IPS-20b (cell line): ENCODE data around the gene UGGT2.

Experiments
- H3K27ac ChIP-seq: one replicate; pipeline ENCODE4 v1.5.1; 2013; ENCODE audit warnings: low read length
- H3K27me3 ChIP-seq: 2 replicates; pipeline ENCODE4 v1.6.1; 2013; ENCODE audit warnings: mild to moderate bottlenecking, low read length, inconsistent platforms; ENCODE audit not compliant: insufficient read depth
- H3K36me3 ChIP-seq: 2 replicates; pipeline ENCODE4 v1.6.1; 2013; ENCODE audit warnings: low read depth, mild to moderate bottlenecking, inconsistent platforms, low read length, moderate library complexity; ENCODE audit not compliant: insufficient read depth
- H3K4me1 ChIP-seq: 2 replicates; pipeline ENCODE4 v1.6.1; 2013; ENCODE audit warnings: mild to moderate bottlenecking, control low read depth, inconsistent platforms, low read length, moderate library complexity; ENCODE audit not compliant: insufficient read depth
- H3K4me3 ChIP-seq: 2 replicates; pipeline ENCODE4 v1.5.1; 2013; ENCODE audit warnings: mild to moderate bottlenecking, low read length, inconsistent platforms
- H3K9ac ChIP-seq: 2 replicates; pipeline ENCODE4 v1.6.1; 2013; ENCODE audit warnings: low read depth, mild to moderate bottlenecking, inconsistent platforms, low read length, moderate library complexity
- H3K9me3 ChIP-seq: 2 replicates; pipeline ENCODE4 v1.6.1; 2013; ENCODE audit warnings: mild to moderate bottlenecking, low read depth, low read length, inconsistent platforms; ENCODE audit not compliant: insufficient read depth

The UGGT2 gene, protein sequence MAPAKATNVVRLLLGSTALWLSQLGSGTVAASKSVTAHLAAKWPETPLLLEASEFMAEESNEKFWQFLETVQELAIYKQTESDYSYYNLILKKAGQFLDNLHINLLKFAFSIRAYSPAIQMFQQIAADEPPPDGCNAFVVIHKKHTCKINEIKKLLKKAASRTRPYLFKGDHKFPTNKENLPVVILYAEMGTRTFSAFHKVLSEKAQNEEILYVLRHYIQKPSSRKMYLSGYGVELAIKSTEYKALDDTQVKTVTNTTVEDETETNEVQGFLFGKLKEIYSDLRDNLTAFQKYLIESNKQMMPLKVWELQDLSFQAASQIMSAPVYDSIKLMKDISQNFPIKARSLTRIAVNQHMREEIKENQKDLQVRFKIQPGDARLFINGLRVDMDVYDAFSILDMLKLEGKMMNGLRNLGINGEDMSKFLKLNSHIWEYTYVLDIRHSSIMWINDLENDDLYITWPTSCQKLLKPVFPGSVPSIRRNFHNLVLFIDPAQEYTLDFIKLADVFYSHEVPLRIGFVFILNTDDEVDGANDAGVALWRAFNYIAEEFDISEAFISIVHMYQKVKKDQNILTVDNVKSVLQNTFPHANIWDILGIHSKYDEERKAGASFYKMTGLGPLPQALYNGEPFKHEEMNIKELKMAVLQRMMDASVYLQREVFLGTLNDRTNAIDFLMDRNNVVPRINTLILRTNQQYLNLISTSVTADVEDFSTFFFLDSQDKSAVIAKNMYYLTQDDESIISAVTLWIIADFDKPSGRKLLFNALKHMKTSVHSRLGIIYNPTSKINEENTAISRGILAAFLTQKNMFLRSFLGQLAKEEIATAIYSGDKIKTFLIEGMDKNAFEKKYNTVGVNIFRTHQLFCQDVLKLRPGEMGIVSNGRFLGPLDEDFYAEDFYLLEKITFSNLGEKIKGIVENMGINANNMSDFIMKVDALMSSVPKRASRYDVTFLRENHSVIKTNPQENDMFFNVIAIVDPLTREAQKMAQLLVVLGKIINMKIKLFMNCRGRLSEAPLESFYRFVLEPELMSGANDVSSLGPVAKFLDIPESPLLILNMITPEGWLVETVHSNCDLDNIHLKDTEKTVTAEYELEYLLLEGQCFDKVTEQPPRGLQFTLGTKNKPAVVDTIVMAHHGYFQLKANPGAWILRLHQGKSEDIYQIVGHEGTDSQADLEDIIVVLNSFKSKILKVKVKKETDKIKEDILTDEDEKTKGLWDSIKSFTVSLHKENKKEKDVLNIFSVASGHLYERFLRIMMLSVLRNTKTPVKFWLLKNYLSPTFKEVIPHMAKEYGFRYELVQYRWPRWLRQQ (N-terminal part only)

DNA sequence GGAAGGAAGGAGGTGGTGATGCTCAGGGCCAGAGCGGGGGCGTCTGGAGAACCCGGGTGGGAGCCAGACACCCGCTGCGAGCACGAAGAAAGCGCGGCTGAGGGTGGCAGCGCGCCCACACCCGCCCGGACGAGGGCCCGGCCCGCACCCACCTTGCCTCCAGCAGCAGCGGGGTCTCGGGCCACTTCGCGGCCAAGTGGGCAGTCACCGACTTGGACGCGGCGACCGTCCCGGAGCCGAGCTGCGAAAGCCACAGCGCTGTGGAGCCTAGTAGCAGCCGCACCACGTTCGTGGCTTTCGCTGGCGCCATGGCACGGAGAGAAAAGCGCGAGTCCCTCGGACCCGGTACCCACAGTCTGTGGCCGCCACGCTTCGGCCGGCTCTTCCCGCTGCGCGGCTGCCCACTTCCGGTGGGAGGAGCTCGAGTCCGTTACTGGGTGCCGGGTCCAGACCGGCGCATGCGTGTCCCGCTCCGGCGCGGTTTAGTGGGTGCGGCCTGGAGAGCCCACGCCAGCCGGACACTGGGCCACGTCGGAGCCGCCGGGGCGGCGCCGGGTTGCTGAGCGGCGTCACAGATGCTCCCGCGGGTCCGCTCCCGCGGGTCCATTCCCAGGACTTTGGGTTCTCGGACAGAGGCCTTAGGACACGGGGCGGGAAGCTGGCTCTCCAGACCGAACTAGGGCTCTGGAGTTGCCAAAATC is at the start of gene UGGT2:
TSS of gene UGGT2 (minus strand) at position 399 of the 701 bp plus-strand sequence. CDS start at position 310, 89 bp downstream.
- no peaks in the 10 kb centered on the region; the same call in 1 of the 2 replicates for H3K4me1 ChIP-seq
- peak within 1 kb of the TSS; percentile 97 for H3K4me3 ChIP-seq
- H3K9ac ChIP-seq, result peak within 1 kb of the TSS; percentile 89
- H3K27ac ChIP-seq, result peak within 1 kb of the TSS; percentile 67
- no peaks in the 10 kb centered on the region for H3K9me3 ChIP-seq
- H3K36me3 ChIP-seq, result no peaks in the 10 kb centered on the region
- no peaks in the 10 kb centered on the region for H3K27me3 ChIP-seq

DNA sequence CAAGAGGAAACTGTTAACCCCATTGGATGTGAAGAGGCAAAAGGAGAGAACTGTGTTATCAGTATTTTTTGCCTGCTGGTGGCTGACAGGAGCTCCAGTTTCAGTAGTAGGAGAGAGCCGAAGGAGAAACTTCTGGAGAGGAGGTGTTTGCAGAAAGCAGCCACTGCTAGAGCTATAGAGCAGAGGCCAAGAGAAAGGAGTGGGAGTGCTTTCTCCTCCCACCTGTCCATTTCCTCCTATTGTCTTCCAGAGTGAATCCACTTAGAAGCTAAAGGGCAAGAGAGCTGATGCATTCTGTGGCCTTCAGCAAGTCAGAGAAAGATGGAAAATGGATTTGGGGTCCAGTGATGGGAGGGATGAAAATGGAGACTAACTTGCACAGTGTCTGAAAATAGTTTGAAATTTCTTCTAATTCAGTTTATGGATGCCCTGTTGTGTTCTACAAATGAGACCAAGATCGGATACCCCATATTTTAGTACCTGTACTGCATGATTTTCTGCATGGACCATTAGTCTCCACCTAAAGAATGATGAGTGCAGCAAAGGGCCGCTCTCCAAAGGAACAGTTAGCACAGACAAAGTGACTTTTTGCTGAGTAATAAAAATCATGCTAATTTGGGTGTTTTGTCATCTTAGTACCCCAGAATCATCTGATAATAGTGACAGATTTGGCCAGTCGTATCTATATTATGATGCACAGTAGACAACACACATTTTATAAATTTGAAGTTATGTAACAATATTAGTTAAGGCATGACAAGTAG is 47.4 kb upstream of the UGGT2 start:
- peaks cover 10% of the 10 kb centered on the region for H3K4me1 ChIP-seq
- H3K27ac ChIP-seq, result no peak overlapping the region
- no peaks in the 10 kb centered on the region for H3K27me3 ChIP-seq
- H3K36me3 ChIP-seq, result no peaks in the 10 kb centered on the region
- H3K9me3 ChIP-seq, result no peaks in the 10 kb centered on the region
- H3K9ac ChIP-seq, result no peak overlapping the region
- no peak overlapping the region for H3K4me3 ChIP-seq

DNA sequence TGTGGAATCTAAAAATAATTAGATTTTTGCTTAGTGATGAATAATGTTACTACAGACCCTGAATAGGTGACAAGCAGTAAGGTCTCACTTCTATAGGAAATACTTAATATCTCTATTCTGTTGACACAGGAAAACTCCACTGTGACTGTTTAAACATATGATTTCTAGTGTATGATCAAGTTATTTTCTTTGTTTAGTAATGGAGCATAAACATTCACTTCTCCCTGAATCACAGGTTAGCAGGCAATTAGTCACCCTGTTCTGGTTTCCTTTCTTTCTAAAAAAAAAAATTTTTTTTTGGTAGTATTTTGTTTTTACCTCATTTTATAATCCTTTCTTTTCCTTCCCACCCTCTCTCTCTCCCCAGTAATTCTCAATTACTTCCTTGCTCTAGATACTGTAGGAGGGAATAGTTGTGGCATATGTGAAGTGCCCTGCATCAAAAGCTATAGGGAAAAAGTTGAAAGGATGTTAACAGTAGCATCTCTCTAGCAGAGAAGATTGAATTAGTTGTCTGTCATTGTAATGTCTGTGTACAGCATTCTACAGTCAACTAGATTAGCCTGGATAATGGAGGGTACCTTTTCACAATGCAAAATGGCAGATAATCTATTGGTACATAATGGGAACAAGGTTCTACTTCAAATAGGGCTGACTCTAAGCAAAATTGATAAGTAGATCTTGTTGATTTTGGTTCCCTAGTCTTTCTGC is 40.2 kb upstream of the UGGT2 start:
- peaks cover 58% of the 10 kb centered on the region for H3K27me3 ChIP-seq
- H3K4me3 ChIP-seq, result no peak overlapping the region
- peaks cover 7% of the 10 kb centered on the region; the same call in 1 of the 2 replicates for H3K4me1 ChIP-seq
- no peak overlapping the region for H3K9ac ChIP-seq
- H3K36me3 ChIP-seq, result no peaks in the 10 kb centered on the region
- no peaks in the 10 kb centered on the region for H3K9me3 ChIP-seq
- H3K27ac ChIP-seq, result no peak overlapping the region

DNA sequence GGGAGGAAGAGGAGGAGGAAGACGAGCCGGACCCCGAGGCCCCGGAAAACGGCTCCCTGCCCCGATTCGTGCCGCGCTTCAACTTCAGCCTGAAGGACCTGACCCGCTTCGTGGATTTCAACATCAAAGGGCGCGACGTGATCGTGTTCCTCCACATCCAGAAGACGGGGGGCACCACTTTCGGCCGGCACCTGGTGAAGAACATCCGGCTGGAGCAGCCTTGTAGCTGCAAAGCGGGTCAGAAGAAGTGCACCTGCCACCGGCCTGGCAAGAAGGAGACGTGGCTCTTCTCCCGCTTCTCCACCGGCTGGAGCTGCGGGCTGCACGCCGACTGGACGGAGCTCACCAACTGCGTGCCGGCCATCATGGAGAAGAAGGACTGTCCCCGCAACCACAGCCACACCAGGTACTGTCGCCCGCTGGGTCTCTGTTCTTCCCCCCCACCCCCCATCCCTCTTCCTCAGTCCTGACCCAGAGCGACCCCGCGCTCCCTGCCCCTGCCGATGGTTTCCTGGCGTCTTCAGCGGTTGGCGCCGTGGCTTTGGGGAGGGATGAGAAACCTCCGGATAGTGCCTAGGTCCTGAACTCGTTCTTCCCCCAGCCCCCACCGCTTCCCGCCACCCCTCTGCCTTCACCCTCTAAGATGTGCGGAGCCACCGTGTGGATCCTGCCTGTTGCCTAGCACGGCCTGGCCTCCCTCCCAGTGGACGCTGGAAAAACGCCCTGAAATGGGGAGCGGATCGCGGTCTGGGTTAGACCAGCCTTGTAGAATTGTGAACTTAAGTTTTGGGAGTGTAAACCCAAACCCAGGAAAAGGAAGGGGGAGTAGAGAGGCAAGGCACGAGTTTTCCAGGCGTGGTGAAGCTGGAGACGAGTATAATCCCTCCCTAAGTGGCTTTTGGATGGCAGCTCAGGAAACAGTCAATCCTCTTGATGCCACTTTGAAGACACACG is 38.2 kb upstream of the UGGT2 start:
- H3K36me3 ChIP-seq, result no peaks in the 10 kb centered on the region
- peak overlapping the region; percentile 38; the same call in 1 of the 2 replicates for H3K9ac ChIP-seq
- peaks cover 7% of the 10 kb centered on the region; the same call in 1 of the 2 replicates for H3K4me1 ChIP-seq
- peak overlapping the region; percentile 75 for H3K4me3 ChIP-seq
- H3K27me3 ChIP-seq, result peaks cover 76% of the 10 kb centered on the region
- no peaks in the 10 kb centered on the region for H3K9me3 ChIP-seq
- no peak overlapping the region for H3K27ac ChIP-seq

DNA sequence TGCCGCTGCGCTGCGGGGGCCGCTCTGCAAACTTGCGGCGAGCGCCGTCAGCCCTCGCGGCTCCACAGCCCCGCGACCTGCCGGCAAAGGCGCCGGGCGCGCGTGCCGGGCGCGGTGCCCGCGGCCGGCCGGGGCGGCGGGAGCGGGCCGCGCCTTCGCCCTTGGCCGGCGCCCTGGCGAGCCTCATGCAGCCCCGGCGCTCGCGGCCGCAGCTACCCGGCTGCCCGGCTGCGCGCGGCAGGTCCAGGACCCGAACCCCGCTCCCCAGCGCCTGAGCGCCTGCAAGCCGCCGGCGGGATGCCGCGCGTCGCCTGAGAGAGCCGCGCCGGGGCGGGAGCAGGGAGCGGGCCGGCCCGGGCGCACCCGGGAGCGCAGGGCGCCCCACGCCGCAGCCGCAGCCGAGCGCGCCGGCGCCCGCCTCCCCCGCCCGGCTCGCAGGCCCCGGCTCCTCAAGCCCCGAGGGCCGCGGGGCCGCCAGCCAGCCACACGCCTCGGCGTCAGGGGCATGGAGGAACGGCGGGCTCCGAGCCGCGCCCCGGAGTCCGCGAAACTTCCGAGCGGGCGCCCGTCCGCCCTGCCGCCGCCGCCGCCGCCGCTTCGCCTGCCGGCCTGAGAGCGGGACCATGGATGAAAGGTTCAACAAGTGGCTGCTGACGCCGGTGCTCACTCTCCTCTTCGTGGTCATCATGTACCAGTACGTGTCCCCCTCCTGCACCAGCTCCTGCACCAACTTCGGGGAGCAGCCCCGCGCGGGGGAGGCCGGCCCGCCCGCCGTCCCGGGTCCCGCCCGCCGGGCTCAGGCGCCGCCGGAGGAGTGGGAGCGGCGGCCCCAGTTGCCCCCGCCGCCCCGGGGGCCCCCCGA is 37.3 kb upstream of the UGGT2 start:
- H3K4me3 ChIP-seq, result peak overlapping the region; percentile 75
- H3K4me1 ChIP-seq, result peaks cover 7% of the 10 kb centered on the region; the same call in 1 of the 2 replicates
- peaks cover 76% of the 10 kb centered on the region for H3K27me3 ChIP-seq
- H3K9me3 ChIP-seq, result no peaks in the 10 kb centered on the region
- no peak overlapping the region for H3K27ac ChIP-seq
- H3K9ac ChIP-seq, result no peak overlapping the region
- no peaks in the 10 kb centered on the region for H3K36me3 ChIP-seq

- Histone ChIP-seq H3K4me3 (peak within 1 kb of the TSS; percentile 75), H3K27ac (no peak within 1 kb of the TSS), H3K36me3 (no peaks in the 10 kb centered on the region), H3K27me3 (peaks cover 75% of the 10 kb centered on the region), H3K9ac (no peak within 1 kb of the TSS), H3K4me1 (peaks cover 7% of the 10 kb centered on the region; the same call in 1 of the 2 replicates), H3K9me3 (no peaks in the 10 kb centered on the region)
Measured at GRCh38 chr13:96089749-96090239, 36.6 kb upstream of the UGGT2 start, which contains the start of gene HS6ST3. Gene HS6ST3 (plus strand): TSS chr13:96090107.

- H3K9me3 ChIP-seq, result no peaks in the 10 kb centered on the region
- H3K4me1 ChIP-seq, result peaks cover 7% of the 10 kb centered on the region; the same call in 1 of the 2 replicates
- peak overlapping the region; percentile 70 for H3K4me3 ChIP-seq
- no peak overlapping the region for H3K27ac ChIP-seq
- peaks cover 69% of the 10 kb centered on the region for H3K27me3 ChIP-seq
- H3K36me3 ChIP-seq, result no peaks in the 10 kb centered on the region
- H3K9ac ChIP-seq, result no peak overlapping the region
Measured at GRCh38 chr13:96089139-96089538, 35.9 kb upstream of the UGGT2 start.

DNA sequence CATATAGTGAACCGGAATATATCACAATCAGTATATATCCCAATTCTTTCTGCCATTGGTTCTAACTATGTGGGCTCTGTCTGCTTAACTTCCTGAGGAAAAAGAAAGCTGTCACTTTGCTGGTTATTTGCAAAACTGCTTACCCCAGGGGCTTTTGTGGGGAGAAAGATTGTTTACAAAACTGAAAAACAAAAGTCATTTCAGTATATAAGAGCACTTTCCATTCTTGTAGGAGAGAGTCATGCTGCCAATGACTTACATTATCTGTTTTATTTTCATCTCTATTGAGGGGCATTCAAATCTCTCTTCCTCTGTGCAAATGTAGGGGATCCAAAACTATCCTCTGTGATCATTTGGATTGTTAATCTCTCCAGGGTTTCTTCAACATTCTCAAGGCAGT is 33.5 kb upstream of the UGGT2 start:
- H3K36me3 ChIP-seq, result no peaks in the 10 kb centered on the region
- H3K9ac ChIP-seq, result no peak overlapping the region
- H3K9me3 ChIP-seq, result no peaks in the 10 kb centered on the region
- peaks cover 45% of the 10 kb centered on the region for H3K27me3 ChIP-seq
- H3K4me3 ChIP-seq, result no peak overlapping the region
- peaks cover 3% of the 10 kb centered on the region; the same call in 1 of the 2 replicates for H3K4me1 ChIP-seq
- no peak overlapping the region for H3K27ac ChIP-seq
